Stimulated activated CD4-positive, alpha-beta T cell treated with anti-CD3 and anti-CD28 coated beads, Interleukin-2, amount 100 ng/mL, for 48 hours (primary cell): ENCODE measurements around the gene EPHA7.
A peak's percentile ranks its signal among the peaks of the same experiment; 100 is the strongest.

Source experiments
- DNase-seq, 2 donors: peaks; one replicate each; pipeline ENCODE4 v3.0.0-alpha.2; 2020

Gene EPHA7

GRCh38 chr6:93419304-93420162, at the start of gene EPHA7:
Gene EPHA7 (minus strand): TSS chr6:93419559. CDS start chr6:93419341, 218 bp downstream.
- DNase-seq, result peak; percentile 28 to 36

- no peak for DNase-seq
Measured at GRCh38 chr6:93468291-93468690, 48.9 kb upstream of the EPHA7 start.

GRCh38 chr6:93454533-93454932, 35.2 kb upstream of the EPHA7 start:
- no peak for DNase-seq

- no peak for DNase-seq
Measured at GRCh38 chr6:93453956-93454355, 34.6 kb upstream of the EPHA7 start.

- DNase-seq, result no peak
Measured at GRCh38 chr6:93447874-93448273, 28.5 kb upstream of the EPHA7 start.

- no peak for DNase-seq
Measured at GRCh38 chr6:93437491-93437890, 18.1 kb upstream of the EPHA7 start.

GRCh38 chr6:93433592-93433991, 14.2 kb upstream of the EPHA7 start:
- DNase-seq, result no peak

GRCh38 chr6:93424303-93425064, 5.1 kb upstream of the EPHA7 start:
- no peak for DNase-seq

- no peak for DNase-seq
Measured at GRCh38 chr6:93423542-93423941, 4.2 kb upstream of the EPHA7 start.

- DNase-seq, result no peak
Measured at GRCh38 chr6:93420163-93420795, 920 bp upstream of the EPHA7 start.

- no peak for DNase-seq
Measured at GRCh38 chr6:93418408-93419303, 703 bp downstream of the EPHA7 start.

GRCh38 chr6:93418033-93418407, 1.3 kb downstream of the EPHA7 start:
- no peak for DNase-seq

- no peak for DNase-seq
Measured at GRCh38 chr6:93417421-93418013, 1.8 kb downstream of the EPHA7 start.

GRCh38 chr6:93416571-93417420, 2.6 kb downstream of the EPHA7 start:
- no peak for DNase-seq

GRCh38 chr6:93413190-93413589, 6.2 kb downstream of the EPHA7 start:
- no peak for DNase-seq

- no peak for DNase-seq
Measured at GRCh38 chr6:93412452-93412851, 6.9 kb downstream of the EPHA7 start.

- no peak for DNase-seq
Measured at GRCh38 chr6:93407186-93407585, 12.2 kb downstream of the EPHA7 start.

GRCh38 chr6:93403390-93403789, 16.0 kb downstream of the EPHA7 start:
- no peak for DNase-seq

GRCh38 chr6:93398723-93399122, 20.6 kb downstream of the EPHA7 start:
- no peak for DNase-seq

- no peak for DNase-seq
Measured at GRCh38 chr6:93394471-93394870, 24.9 kb downstream of the EPHA7 start.

GRCh38 chr6:93393554-93394074, 25.7 kb downstream of the EPHA7 start:
- no peak for DNase-seq
